ENCODE results near the gene KRTAP5-3.

DNA sequence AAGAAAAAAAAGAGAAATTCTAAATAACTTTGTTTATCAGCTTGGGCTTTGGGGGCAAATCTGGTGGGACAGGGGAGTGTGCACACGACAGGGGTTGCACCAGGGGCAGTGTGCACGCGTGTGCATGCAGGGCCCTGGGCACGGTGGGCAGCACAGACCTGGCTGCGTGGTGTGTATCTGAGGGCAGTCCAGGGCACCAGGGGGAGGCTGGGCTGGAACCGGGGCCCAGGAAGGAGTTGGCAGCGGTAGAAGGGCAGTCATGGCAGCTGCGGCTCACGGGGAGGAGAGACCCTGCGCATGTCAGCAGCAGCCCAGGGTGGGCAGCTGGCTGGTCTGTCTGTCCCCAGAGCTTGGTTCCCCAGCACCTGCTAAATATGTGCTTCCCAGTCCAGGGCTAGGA lies 25.6 kb upstream of the KRTAP5-3 start:
- TF ChIP-seq CTCF (conservative IDR thresholded peaks at IDR 0.05): no peak
- no peak for TF ChIP-seq EZH2 (IDR thresholded peaks at IDR 0.05; ENCODE audit: low read depth)

Data from PC-9 (cell line).